COLO668 (cell line): ENCODE results near the gene TLE4.

Experiments
- DNase-seq: peaks from one replicate; lab custom pipeline; 2025; ENCODE audit not compliant: unreplicated experiment; lab: John Stamatoyannopoulos, UW

TLE4 gene

GRCh38 chr9:79660615-79661014 is 88.8 kb downstream of the TLE4 start:
- peak; percentile 55 for DNase-seq

DNA sequence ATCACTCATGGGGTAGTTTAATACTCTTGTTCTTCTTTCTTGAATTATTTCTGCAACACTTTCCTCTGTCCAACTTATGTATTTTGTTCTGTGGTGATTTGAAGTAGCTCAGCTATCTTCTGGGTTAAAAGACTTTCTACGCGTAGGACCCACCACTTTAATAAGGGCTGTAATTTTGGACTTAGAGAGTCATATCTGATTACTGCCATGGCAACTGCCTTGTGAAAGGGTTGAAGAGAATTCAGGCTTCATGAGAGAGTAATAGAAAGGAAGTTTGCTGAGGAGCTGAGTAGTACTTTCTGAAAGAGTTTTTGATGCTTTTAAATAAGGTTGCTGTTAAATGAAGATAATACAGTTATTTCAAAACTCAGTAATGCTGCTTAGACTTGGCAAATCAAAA is 89.5 kb downstream of the TLE4 start:
- no peak for DNase-seq

DNA sequence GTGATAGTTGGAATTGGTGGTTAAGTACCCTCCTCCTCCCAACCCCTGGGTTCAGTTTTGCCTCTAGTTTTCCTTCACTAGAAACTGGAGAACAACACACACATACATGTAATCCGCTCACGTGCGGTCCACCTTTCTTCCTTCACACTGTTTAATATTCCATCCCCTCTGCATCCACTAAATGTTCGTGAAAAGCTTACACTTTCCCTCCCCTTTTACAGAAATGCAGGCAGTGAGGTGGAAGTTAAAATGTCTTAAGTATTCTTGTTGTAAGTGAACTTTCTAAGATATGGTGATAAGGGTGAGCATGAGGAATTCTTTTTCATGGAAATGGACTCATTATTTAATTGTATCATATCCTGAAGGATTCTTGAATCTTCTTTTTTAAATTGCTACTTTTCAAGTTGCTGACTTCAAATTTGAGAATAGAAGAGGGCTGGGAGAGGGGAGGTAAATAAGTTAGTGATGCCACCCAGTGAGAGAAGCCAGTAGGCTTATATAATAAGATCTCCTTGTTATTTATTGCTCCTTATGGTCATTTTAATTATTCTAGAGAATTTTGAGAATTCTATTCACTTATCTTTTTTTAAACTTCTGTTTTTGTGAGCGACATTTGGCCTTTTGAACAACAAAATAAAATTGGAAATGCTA is 90.2 kb downstream of the TLE4 start:
- DNase-seq = no peak

GRCh38 chr9:79662537-79662956 is 90.8 kb downstream of the TLE4 start:
- no peak for DNase-seq

- no peak for DNase-seq
Measured at GRCh38 chr9:79663300-79663699, 91.5 kb downstream of the TLE4 start.

- no peak for DNase-seq
Measured at GRCh38 chr9:79663878-79664277, 92.1 kb downstream of the TLE4 start.

GRCh38 chr9:79664375-79664831 is 92.6 kb downstream of the TLE4 start:
- DNase-seq = no peak

DNA sequence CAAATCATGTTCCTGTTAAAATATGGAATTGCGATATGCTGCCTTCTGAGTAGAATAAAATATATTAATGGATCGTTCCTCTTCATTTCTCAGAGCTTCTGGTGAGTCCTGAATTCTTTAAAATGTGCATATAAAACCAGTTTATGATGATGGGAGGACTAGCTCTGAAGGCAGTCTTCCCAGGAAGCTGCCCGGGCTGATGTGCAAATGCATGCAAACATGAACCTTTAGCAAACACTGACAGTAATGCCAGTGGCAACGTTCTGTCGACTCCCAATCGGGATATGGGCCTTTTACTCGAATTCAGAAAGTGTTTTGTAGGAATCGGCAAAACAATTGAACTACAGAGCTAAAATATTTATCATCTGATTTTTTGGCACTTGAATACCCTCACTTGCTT is 93.6 kb downstream of the TLE4 start:
- DNase-seq = no peak

DNA sequence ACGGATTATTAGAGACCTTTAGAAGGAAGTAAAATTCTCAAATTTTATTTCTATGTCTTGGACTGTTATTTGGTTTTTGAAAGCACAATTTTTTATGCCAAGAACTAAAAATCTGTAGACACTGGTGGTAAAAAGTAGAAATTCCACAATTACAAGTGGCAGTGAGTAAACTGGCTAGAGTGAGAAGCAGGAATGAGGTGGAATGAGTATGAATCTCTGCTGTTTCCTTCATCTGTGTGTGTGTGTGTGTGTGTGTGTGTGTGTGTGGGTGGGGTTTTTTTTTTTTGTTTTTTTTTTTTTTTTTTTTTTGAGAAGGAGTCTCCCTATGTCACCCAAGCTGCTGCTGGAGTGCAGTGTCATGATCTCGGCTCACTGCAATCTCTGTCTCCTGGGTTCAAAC is 94.2 kb downstream of the TLE4 start:
- no peak for DNase-seq

- no peak for DNase-seq
Measured at GRCh38 chr9:79667120-79667519, 95.4 kb downstream of the TLE4 start.

- DNase-seq = peak; percentile 80
Measured at GRCh38 chr9:79667817-79668436, 96.2 kb downstream of the TLE4 start.

GRCh38 chr9:79668956-79669355 is 97.2 kb downstream of the TLE4 start:
- no peak for DNase-seq

DNA sequence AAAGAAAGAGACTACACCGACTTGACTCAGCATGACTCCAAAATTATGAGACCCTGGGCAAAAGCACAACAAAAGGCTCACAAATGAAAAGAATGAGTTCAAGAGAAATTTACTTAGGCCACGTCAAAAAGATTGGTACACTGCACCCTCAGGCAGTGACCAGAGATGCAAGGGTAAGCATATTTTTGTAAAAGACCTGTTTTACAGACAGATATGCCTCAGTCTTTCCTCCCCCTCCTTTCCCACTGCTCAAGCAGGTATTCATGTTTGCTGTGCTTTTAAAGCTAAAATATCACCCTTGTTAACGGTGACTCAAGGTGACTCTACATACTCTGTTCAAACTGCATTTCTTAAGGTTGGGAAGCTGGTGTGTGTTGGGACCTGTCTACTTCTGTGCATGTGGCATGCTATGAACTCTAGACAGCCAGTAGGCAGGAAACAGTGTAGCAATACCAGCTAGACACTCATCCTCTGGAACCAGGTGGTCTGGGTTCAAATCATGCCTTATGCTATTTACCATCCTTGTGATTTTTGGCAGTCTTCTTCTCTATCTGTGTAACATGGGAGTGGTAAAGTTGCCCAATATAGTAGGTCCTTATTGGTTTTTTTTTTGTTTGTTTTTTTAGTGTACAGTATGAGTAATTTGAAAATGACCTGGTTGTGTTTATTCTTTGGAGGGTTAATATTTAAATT is 98.7 kb downstream of the TLE4 start:
- no peak for DNase-seq

DNA sequence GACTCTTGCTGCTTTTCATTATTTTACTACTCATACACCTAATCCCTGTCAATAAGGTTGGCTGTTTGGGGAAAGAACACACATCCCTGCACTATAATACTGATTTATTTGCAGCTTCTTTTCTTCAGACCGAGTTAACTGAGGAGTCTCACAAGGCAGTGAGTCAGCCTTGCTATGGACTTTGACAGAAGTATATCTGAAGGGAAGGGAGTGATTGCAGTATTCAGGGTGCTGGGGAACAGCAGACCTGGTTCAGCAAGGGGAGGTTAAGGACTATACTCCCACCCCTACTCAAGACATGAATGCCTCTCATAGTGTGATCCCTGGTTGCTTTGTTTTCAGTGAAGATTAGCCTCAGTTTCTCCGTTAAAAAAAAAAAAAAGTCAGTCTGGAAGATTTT is 99.8 kb downstream of the TLE4 start:
- no peak for DNase-seq

DNA sequence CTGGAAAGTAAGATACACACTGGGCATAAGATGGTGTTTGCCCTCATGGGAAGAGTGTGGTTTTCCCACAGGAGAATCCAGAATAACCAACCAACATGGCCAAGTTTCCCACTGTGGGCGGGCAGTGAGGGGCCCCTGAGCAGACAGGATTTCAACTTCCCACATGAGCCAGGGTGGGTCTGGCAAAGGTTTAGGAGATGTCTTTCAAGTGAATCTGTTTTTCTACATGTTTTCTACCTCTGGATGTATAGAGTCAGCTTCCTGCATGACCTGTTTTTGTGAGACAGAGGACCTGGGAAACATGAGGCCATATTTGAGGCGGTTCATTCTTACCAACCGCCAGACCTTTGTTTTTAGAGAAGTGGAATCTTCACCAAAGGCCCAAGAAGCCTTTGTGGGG is 100.5 kb downstream of the TLE4 start:
- DNase-seq = no peak

- no peak for DNase-seq
Measured at GRCh38 chr9:79672891-79673290, 101.1 kb downstream of the TLE4 start.

DNA sequence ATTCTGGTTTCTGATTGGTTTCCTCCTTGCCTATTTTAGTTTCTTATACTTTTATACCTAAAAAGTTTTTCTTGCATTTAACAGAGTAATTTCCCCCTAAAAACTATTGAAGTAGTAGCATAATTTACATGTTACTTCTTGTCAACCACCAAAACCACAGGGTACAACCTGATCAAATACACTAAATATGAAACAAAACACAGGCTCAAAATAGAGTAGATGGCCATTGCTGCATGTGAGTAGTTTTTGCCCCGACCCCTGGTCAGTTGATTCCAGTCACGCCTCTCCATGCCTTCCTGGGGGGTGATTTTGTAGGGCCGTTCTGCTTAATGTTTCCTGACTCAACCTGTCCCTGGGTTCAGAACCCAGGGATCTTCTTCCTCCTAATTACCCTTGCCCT is 101.8 kb downstream of the TLE4 start:
- no peak for DNase-seq

DNA sequence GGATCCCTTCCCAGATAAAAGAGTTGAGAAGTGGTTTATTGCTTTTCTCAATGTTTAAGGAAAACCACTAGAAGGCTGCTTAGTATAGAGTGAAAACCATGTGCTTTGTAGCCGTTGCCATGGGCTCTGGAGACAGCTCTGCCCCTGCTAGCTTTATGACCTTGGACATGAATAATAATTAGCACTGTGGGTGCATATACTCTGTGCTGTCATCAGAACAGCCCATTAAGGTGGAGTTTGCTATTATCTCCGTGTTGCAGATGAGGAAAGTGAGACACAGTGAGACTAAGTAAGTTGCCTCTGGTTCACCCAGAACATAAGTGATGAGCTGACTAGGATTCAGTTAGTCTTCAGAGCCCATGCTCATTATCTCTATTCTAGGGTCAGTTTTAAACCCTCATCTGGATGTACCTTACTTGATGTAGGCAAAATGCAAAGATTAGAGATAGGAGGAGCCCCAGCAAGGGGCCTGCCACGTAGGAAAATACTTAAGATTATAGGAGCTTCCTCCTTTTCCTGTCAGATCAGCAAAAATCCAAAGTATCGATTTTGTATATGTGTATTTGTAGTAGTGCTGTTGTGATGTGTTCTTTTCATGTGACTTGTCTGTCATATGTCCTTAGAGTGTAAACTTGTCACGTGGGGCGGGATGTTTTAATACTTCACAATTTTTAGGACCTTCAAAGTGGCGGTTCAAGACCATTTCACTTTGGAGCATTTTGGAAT is 102.5 kb downstream of the TLE4 start:
- no peak for DNase-seq

GRCh38 chr9:79681576-79681975 is 109.8 kb downstream of the TLE4 start:
- no peak for DNase-seq

- peak; percentile 10 for DNase-seq
Measured at GRCh38 chr9:79682076-79682736, 110.4 kb downstream of the TLE4 start.

- DNase-seq = no peak
Measured at GRCh38 chr9:79684059-79684458, 112.3 kb downstream of the TLE4 start.
